Measurements from ENCODE around the gene CEBPZOS. TPM values are rescaled to one million over a fixed set of nuclear protein-coding genes. Genes with fewer than 3 reads are reported as not detected.

The CEBPZOS gene
- total RNA-seq, 1 experiment from 2014 or later = 1.5 TPM

GRCh38 chr2:37191253-37191652 is 5.0 kb upstream of the CEBPZOS start:
- Histone ChIP-seq H2AK5ac (ENCODE audit: insufficient read length, low read length) (no peak overlapping the region), H3K79me2 (ENCODE audit: insufficient read depth, low read length) (no peaks in the 10 kb centered on the region), H3K9ac (ENCODE audit: extremely low read depth, insufficient read length, low read length) (no peak overlapping the region), H3K27me3 (ENCODE audit: insufficient read depth, low read length) (no peaks in the 10 kb centered on the region), H4K20me1 (ENCODE audit: control insufficient read depth, insufficient read depth, insufficient read length) (no peaks in the 10 kb centered on the region), H4K5ac (ENCODE audit: insufficient read length, low read depth, low read length) (no peak overlapping the region), H2BK5ac (ENCODE audit: insufficient read length, low read length) (no peak overlapping the region), H3K23me2 (ENCODE audit: insufficient read length, low read depth, low read length, poor library complexity, severe bottlenecking) (no peaks in the 10 kb centered on the region), H3K4me1 (ENCODE audit: insufficient read depth, low read length) (peaks cover 12% of the 10 kb centered on the region; the same call in 1 of the 2 replicates), H4K91ac (ENCODE audit: insufficient read length, low read depth, low read length) (no peak overlapping the region), H4K8ac (replicated peaks; ENCODE audit: insufficient read length, low read depth, low read length) (no peak overlapping the region), H3K79me1 (ENCODE audit: insufficient read depth, low read depth, low read length, poor library complexity, severe bottlenecking) (no peaks in the 10 kb centered on the region), H2BK120ac (ENCODE audit: low read depth, low read length, poor library complexity, severe bottlenecking) (no peak overlapping the region), H3K14ac (ENCODE audit: insufficient read depth, low read length) (peak overlapping the region; percentile 22; the same call in 1 of the 2 replicates), H2BK15ac (ENCODE audit: low read depth, low read length) (no peak overlapping the region), H3T11ph (ENCODE audit: low read length) (no peak overlapping the region), H3K27ac (ENCODE audit: insufficient read length, low read depth, low read length) (no peak overlapping the region), H2BK20ac (ENCODE audit: low read depth, low read length, poor library complexity, severe bottlenecking) (no peak overlapping the region), H2BK12ac (ENCODE audit: insufficient read length, low read depth, low read length) (no peak overlapping the region), H2AFZ (ENCODE audit: low read length) (no peak overlapping the region), H3K56ac (ENCODE audit: insufficient read length, low read depth, low read length) (no peak overlapping the region), H3K9me3 (ENCODE audit: control insufficient read depth, low read depth, low read length) (no peaks in the 10 kb centered on the region), H3K4ac (ENCODE audit: low read depth, low read length) (no peak overlapping the region), H3K18ac (ENCODE audit: insufficient read length, low read depth, low read length) (peak overlapping the region; percentile 19), H3K4me2 (ENCODE audit: insufficient read depth, insufficient read length, low read length) (no peak overlapping the region), H3K23ac (ENCODE audit: insufficient read length, low read depth, low read length) (no peak overlapping the region)
- Mint-ChIP-seq H3K27me3 (ENCODE audit: low read depth) (no peaks in the 10 kb centered on the region), H3K4me1 (peaks cover 53% of the 10 kb centered on the region in 2 experiments), H3K36me3 (ENCODE audit: insufficient read depth in 1 of 3, low read depth in 3 of 3) (peaks cover 0 to 5% (median 0%) of the 10 kb centered on the region in 3 experiments; a peak in 2 of 7 replicates), H3K27ac (peak overlapping the region; percentile 65 to 93 (median 85)), H3K4me3 (no peak overlapping the region), H3K9me3 (no peaks in the 10 kb centered on the region)
- no CpG with 5 or more reads among the region's 4 CpGs for WGBS (ENCODE audit: extremely low coverage, insufficient read length, low lambda C conversion rate)
- no peak for TF ChIP-seq CTCF (conservative IDR thresholded peaks at IDR 0.05)
- no peak for DNase-seq
